Esophagus squamous epithelium (tissue), 4 donors: ENCODE measurements around the gene SPSB1.

Experiments
- POLR2A ChIP-seq, 4 donors: fragments of 450-650 bp; IDR thresholded peaks; one replicate each; pipeline ENCODE4 v1.6.1; 2017; ENCODE audit warnings: antibody characterized with exemption in 4 of 4, mild to moderate bottlenecking in 4 of 4, moderate library complexity in 3 of 4
- TF ChIP-seq, protein P1 (sequence below), 6 experiments: fragments of 450-650 bp in 4 of 6; fragments of 200-600 bp in 2 of 6; sonication (generic) in 2 of 6; IDR thresholded peaks; one replicate each; pipeline ENCODE4 v1.5.1; 2016 to 2019; ENCODE audit warnings: antibody characterized with exemption in 6 of 6, mild to moderate bottlenecking in 4 of 6, moderate library complexity in 4 of 6

DNA sequence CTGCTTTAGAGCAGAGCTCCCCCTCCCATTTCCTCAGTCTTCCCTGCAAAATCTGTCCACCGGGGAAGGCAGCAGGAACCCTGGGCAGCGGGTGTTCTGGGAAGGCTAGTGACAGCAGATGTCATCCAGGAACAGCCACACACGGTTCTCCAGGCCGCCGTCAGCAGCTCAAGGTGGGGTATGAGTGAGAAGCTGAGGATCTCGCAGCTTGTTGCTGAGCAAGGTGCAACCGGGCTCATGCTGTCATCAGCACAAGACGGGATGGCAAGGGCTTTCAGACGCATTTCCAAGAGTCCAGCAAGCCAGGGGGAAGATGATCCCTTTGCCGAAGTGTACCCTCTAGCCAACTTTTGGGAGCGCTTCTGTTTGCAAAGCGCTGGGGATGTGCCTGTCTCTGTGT is 23.0 kb upstream of the SPSB1 start:
- no peak for TF ChIP-seq POLR2A (IDR thresholded peaks at IDR 0.05)
- TF ChIP-seq, protein P1, sequence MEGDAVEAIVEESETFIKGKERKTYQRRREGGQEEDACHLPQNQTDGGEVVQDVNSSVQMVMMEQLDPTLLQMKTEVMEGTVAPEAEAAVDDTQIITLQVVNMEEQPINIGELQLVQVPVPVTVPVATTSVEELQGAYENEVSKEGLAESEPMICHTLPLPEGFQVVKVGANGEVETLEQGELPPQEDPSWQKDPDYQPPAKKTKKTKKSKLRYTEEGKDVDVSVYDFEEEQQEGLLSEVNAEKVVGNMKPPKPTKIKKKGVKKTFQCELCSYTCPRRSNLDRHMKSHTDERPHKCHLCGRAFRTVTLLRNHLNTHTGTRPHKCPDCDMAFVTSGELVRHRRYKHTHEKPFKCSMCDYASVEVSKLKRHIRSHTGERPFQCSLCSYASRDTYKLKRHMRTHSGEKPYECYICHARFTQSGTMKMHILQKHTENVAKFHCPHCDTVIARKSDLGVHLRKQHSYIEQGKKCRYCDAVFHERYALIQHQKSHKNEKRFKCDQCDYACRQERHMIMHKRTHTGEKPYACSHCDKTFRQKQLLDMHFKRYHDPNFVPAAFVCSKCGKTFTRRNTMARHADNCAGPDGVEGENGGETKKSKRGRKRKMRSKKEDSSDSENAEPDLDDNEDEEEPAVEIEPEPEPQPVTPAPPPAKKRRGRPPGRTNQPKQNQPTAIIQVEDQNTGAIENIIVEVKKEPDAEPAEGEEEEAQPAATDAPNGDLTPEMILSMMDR (IDR thresholded peaks at IDR 0.05) = no peak
